ENCODE results near the gene GORASP1.

Gene GORASP1

DNA sequence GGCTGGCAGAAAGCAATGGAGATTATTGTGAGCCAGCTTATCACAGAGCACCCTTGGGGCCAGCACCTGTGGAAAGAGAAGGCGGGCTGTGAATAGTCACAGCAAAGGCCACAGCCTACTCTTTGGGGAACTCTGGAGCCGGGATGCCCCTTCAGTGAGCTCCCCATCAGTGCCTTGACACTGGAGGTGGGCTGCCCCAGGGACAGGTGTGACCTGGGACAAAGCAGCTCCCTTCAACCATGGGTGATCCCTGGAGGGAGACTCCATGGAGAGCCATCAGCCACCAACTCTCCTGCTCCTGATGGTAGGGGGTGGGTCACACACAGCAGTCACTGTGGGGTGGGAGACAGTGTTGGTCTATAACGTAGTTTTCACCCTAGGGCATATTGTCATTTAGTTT is 5.9 kb upstream of the GORASP1 start:
- Histone ChIP-seq H3K9me3 (ENCODE audit: control insufficient read depth in 5 of 5, low read length in 5 of 5) (no peaks in the 10 kb centered on the region), H3K27me3 (ENCODE audit: control insufficient read depth in 5 of 5, insufficient read depth in 4 of 5, low read length in 5 of 5) (no peaks in the 10 kb centered on the region), H3K27ac (ENCODE audit: low read depth, low read length) (no peak overlapping the region), H3K36me3 (ENCODE audit: control insufficient read depth in 5 of 5, insufficient read depth in 5 of 5, low read length in 5 of 5) (peaks cover 0 to 19% (median 5%) of the 10 kb centered on the region in 5 donors), H3K9ac (ENCODE audit: low read length in 5 of 5) (no peak overlapping the region), H3K4me3 (ENCODE audit: low read depth in 1 of 5, low read length in 5 of 5) (no peak overlapping the region), H3K4me1 (ENCODE audit: control insufficient read depth in 5 of 5, insufficient read depth in 5 of 5, low read length in 5 of 5) (peaks cover 0 to 9% (median 5%) of the 10 kb centered on the region in 5 donors)

DNA sequence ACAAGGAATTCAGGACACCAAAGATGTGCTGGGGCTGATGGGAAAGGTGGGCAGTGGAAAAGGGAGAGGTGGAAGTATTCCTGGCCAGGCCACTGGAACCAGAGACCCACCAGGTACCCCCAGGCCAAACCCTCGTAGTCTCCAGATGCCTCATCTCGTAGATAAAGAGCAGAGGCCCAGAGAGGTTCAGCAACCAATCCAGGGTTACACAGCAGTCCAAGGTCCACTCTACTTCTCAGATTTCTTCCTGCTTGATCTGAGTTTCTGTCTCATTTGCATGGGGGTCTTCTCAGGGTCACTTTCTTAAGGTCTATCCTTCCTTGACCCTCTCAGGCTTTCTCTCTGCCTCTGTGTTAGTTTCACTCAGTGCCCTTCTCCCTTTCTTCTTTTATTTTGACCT is 5.1 kb upstream of the GORASP1 start:
- Histone ChIP-seq H3K27me3 (ENCODE audit: control insufficient read depth in 5 of 5, insufficient read depth in 4 of 5, low read length in 5 of 5) (no peaks in the 10 kb centered on the region), H3K27ac (ENCODE audit: low read depth, low read length) (no peak overlapping the region), H3K9ac (ENCODE audit: low read length in 5 of 5) (no peak overlapping the region)

DNA sequence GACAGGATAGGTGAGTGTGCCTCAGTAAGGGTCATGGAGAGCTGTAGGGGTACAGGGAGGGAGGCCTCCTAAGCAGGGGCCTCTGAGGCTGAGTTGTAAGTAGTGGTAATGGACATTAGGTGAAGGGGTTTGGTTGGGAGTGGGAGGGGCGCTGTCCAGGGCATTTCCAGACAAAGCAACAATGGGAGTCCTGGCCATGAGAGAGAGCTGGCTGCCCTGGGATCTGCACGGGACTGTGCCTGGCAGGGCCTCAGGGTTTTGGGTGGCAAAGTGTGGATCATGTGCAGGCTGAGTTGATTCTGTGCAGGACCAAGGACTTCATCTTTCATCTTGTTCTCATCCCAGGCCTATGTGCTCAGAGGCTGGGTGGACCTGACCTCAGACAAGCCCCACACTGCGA is 4.7 kb upstream of the GORASP1 start:
- peaks cover 0 to 10% (median 2%) of the 10 kb centered on the region in 5 donors for H3K36me3 ChIP-seq (ENCODE audit: control insufficient read depth in 5 of 5, insufficient read depth in 5 of 5, low read length in 5 of 5)
- peaks cover 0 to 15% (median 10%) of the 10 kb centered on the region in 5 donors for H3K4me1 ChIP-seq (ENCODE audit: control insufficient read depth in 5 of 5, insufficient read depth in 5 of 5, low read length in 5 of 5)
- no peak overlapping the region for H3K4me3 ChIP-seq (ENCODE audit: low read depth in 1 of 5, low read length in 5 of 5)
- no peaks in the 10 kb centered on the region for H3K27me3 ChIP-seq (ENCODE audit: control insufficient read depth in 5 of 5, insufficient read depth in 4 of 5, low read length in 5 of 5)
- H3K9ac ChIP-seq (ENCODE audit: low read length in 5 of 5) = no peak overlapping the region
- no peak overlapping the region for H3K27ac ChIP-seq (ENCODE audit: low read depth, low read length)
- H3K9me3 ChIP-seq (ENCODE audit: control insufficient read depth in 5 of 5, low read length in 5 of 5) = no peaks in the 10 kb centered on the region

More for the DNA sequence above, 5.1 kb upstream of the GORASP1 start:
- Histone ChIP-seq H3K4me1 (ENCODE audit: control insufficient read depth in 5 of 5, insufficient read depth in 5 of 5, low read length in 5 of 5) (peaks cover 0 to 15% (median 10%) of the 10 kb centered on the region in 5 donors), H3K9me3 (ENCODE audit: control insufficient read depth in 5 of 5, low read length in 5 of 5) (no peaks in the 10 kb centered on the region), H3K4me3 (ENCODE audit: low read depth in 1 of 5, low read length in 5 of 5) (no peak overlapping the region), H3K36me3 (ENCODE audit: control insufficient read depth in 5 of 5, insufficient read depth in 5 of 5, low read length in 5 of 5) (peaks cover 0 to 11% (median 2%) of the 10 kb centered on the region in 5 donors)

DNA sequence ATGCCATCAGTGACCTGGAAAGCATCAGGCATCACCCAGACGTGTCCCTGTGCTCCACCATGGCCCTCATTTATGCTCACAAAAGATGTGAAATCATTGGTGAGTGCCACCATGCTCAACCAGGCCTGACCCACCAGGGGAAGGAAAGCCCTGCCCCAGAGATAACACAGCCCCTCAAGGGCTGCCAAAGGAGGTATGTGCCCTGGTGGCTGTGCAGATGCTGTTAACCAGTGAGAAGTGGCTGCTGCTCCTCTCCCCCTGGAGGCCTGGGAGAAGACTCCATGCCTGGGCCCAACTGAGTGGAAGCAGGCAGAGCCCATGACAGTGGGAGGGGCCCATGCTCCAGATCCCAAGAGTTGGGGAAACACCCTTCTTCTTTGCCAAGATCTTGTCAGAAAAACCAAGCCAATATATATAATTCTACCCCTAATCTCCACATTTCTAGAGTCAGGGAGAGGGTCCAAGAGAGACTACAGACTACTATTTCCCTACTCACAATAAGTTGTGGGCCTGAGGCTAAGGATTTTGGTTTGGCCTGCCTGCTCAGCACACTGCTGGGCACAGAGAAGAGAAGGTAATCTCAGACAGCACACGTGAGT is 2.7 kb upstream of the GORASP1 start:
- Histone ChIP-seq H3K27me3 (ENCODE audit: control insufficient read depth in 5 of 5, insufficient read depth in 4 of 5, low read length in 5 of 5) (no peaks in the 10 kb centered on the region), H3K4me3 (ENCODE audit: low read depth in 1 of 5, low read length in 5 of 5) (no peak overlapping the region)

DNA sequence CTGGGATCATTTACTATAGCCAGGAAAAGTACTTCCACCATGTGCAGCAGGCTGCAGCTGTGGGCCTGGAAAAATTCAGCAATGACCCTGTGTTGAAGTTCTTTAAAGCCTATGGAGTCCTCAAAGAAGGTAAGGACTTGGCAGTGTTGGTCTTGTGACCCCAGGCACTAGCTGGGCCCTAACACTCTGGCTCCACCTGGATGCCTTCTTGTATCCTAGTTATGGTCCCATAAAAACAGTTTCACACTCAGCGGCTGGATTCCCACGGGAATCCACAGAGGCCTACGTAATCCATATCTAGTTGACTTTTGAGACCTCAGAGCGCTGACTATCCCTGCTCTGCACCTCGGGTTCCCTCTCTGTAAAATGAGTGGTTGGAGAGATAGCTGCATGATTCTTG is 1.7 kb upstream of the GORASP1 start:
- Histone ChIP-seq H3K9me3 (ENCODE audit: control insufficient read depth in 5 of 5, low read length in 5 of 5) (no peaks in the 10 kb centered on the region), H3K4me1 (ENCODE audit: control insufficient read depth in 5 of 5, insufficient read depth in 5 of 5, low read length in 5 of 5) (peaks cover 3 to 44% (median 38%) of the 10 kb centered on the region in 5 donors), H3K27ac (ENCODE audit: low read depth, low read length) (no peak overlapping the region), H3K27me3 (ENCODE audit: control insufficient read depth in 5 of 5, insufficient read depth in 4 of 5, low read length in 5 of 5) (no peaks in the 10 kb centered on the region), H3K4me3 (ENCODE audit: low read depth in 1 of 5, low read length in 5 of 5) (no peak overlapping the region), H3K36me3 (ENCODE audit: control insufficient read depth in 5 of 5, insufficient read depth in 5 of 5, low read length in 5 of 5) (peaks cover 0 to 6% (median 0%) of the 10 kb centered on the region in 5 donors), H3K9ac (ENCODE audit: low read length in 5 of 5) (peak overlapping the region in 1 of 5 donors; percentile 28)

More for the DNA sequence above, 2.7 kb upstream of the GORASP1 start:
- no peak overlapping the region for H3K27ac ChIP-seq (ENCODE audit: low read depth, low read length)
- no peak overlapping the region for H3K9ac ChIP-seq (ENCODE audit: low read length in 5 of 5)
- peaks cover 0 to 8% (median 0%) of the 10 kb centered on the region in 5 donors for H3K36me3 ChIP-seq (ENCODE audit: control insufficient read depth in 5 of 5, insufficient read depth in 5 of 5, low read length in 5 of 5)
- H3K4me1 ChIP-seq (ENCODE audit: control insufficient read depth in 5 of 5, insufficient read depth in 5 of 5, low read length in 5 of 5) = peaks cover 3 to 33% (median 27%) of the 10 kb centered on the region in 5 donors
- no peaks in the 10 kb centered on the region for H3K9me3 ChIP-seq (ENCODE audit: control insufficient read depth in 5 of 5, low read length in 5 of 5)

DNA sequence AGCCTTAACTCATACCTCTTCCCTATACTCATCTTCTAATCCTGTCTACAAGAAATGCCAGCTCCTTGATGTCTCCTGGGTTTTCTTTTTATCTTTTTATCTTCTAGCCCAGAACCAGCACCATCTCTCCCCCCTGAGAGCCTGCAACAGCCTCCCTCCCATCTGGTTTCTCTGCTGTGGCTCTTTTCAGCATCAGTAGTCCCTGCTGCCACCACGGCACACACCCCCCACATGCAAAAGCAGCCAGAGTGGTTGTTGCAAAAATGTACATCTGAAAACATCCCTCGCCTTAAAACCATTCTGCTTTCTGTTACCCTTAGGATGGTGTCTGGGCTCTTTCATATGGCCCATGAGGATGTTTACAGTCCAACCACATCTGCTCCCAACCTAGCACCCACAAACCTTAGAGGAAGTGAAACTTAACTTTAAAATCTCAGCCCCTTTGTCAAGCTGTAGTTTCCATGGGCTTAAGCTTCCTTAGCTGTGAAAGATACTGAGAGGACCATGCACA is 828 bp upstream of the GORASP1 start:
- H3K9me3 ChIP-seq (ENCODE audit: control insufficient read depth in 5 of 5, low read length in 5 of 5) = no peaks in the 10 kb centered on the region
- no peaks in the 10 kb centered on the region for H3K27me3 ChIP-seq (ENCODE audit: control insufficient read depth in 5 of 5, insufficient read depth in 4 of 5, low read length in 5 of 5)
- peak overlapping the region; percentile 84 for H3K27ac ChIP-seq (ENCODE audit: low read depth, low read length)
- H3K4me1 ChIP-seq (ENCODE audit: control insufficient read depth in 5 of 5, insufficient read depth in 5 of 5, low read length in 5 of 5) = peaks cover 3 to 52% (median 46%) of the 10 kb centered on the region in 5 donors
- H3K4me3 ChIP-seq (ENCODE audit: low read depth in 1 of 5, low read length in 5 of 5) = peak overlapping the region; percentile 78 to 89 (median 88)
- peak overlapping the region; percentile 68 to 93 (median 85) for H3K9ac ChIP-seq (ENCODE audit: low read length in 5 of 5)
- peaks cover 0 to 6% (median 0%) of the 10 kb centered on the region in 5 donors for H3K36me3 ChIP-seq (ENCODE audit: control insufficient read depth in 5 of 5, insufficient read depth in 5 of 5, low read length in 5 of 5)

DNA sequence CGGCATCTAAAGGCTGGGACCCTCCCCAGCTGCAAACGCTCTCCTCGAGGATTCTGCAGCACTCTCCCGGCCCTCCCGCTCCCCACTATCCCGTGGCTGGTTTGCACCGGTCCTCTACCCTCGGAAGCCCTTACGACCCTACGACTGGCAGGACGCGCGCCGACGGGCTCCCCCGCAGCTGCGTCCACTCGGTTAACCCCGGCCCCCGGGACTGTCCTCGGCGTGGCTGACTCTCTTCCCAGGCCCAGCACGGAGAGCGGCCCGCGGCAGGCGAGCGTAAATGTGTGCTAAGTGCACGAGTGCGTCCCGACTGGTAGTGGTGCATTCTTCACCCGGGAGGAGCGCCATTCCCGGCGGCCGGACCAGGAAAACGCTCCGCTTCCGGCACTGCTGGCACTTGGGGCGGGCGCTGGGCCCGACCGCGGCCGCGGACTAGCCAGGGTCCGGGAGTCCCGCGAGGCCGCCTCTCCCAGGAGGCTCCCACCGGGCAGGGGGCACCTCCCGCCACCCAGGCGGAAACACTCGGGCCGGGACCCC is 508 bp downstream of the GORASP1 start:
- Histone ChIP-seq H3K27me3 (ENCODE audit: control insufficient read depth in 5 of 5, insufficient read depth in 4 of 5, low read length in 5 of 5) (no peaks in the 10 kb centered on the region), H3K36me3 (ENCODE audit: control insufficient read depth in 5 of 5, insufficient read depth in 5 of 5, low read length in 5 of 5) (peaks cover 0 to 13% (median 3%) of the 10 kb centered on the region in 5 donors), H3K9me3 (ENCODE audit: control insufficient read depth in 5 of 5, low read length in 5 of 5) (no peaks in the 10 kb centered on the region), H3K27ac (ENCODE audit: low read depth, low read length) (peak overlapping the region; percentile 84), H3K4me3 (ENCODE audit: low read depth in 1 of 5, low read length in 5 of 5) (peak overlapping the region; percentile 78 to 91 (median 88)), H3K4me1 (ENCODE audit: control insufficient read depth in 5 of 5, insufficient read depth in 5 of 5, low read length in 5 of 5) (peaks cover 3 to 59% (median 57%) of the 10 kb centered on the region in 5 donors), H3K9ac (ENCODE audit: low read length in 5 of 5) (peak overlapping the region; percentile 81 to 93 (median 85))

DNA sequence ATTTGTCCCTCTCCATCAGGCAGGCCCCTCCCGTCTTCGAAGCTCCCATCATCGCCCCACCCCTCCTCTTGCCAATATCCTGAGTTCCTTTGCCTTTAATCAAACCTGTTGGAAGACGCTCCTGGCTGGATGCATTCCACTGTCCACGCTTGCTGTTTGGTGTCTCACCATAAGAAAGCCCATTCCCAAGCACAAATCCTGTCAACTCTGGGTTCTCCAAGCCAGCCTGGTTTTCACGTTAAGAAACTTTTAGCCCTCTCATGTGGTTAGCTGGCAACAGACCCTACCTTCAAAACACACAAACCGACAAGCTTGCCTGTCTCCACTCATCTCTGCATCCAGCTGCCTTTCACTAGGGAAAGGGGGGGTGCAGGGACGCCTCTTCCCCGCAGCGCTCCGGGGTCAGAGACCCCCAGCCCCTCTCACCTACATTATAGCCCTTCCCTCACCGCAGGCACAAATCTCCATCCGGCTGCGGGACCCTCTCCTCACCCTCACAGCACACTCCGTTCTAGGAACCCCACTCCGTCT is 1.1 kb downstream of the GORASP1 start:
- Histone ChIP-seq H3K27me3 (ENCODE audit: control insufficient read depth in 5 of 5, insufficient read depth in 4 of 5, low read length in 5 of 5) (no peaks in the 10 kb centered on the region), H3K9me3 (ENCODE audit: control insufficient read depth in 5 of 5, low read length in 5 of 5) (no peaks in the 10 kb centered on the region), H3K36me3 (ENCODE audit: control insufficient read depth in 5 of 5, insufficient read depth in 5 of 5, low read length in 5 of 5) (peaks cover 0 to 14% (median 3%) of the 10 kb centered on the region in 5 donors), H3K4me1 (ENCODE audit: control insufficient read depth in 5 of 5, insufficient read depth in 5 of 5, low read length in 5 of 5) (peaks cover 3 to 65% (median 61%) of the 10 kb centered on the region in 5 donors), H3K9ac (ENCODE audit: low read length in 5 of 5) (peak overlapping the region; percentile 81 to 93 (median 85)), H3K4me3 (ENCODE audit: low read depth in 1 of 5, low read length in 5 of 5) (peak overlapping the region; percentile 78 to 91 (median 88)), H3K27ac (ENCODE audit: low read depth, low read length) (peak overlapping the region; percentile 84)

DNA sequence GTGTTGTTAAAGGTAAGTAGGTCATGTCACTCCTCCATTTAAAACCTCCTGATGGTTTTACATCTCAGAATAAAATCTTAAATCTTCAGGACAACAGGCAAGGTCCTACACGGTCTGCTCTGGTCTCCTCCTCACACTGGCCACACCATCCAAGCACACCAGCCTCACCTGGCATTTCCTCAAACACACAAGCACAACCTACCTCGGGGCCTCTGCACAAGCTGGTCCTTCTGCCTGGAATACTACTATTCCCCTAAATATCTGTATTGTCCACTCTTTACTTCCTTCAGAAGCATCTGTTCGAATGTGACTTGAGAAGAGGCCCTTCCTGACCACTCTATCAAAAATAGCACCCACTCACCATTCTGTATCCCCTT is 1.8 kb downstream of the GORASP1 start:
- H3K9me3 ChIP-seq (ENCODE audit: control insufficient read depth in 5 of 5, low read length in 5 of 5) = no peaks in the 10 kb centered on the region
- peak overlapping the region in 2 of 5 donors; percentile 32 to 85 for H3K9ac ChIP-seq (ENCODE audit: low read length in 5 of 5)
- peaks cover 0 to 16% (median 6%) of the 10 kb centered on the region in 5 donors for H3K36me3 ChIP-seq (ENCODE audit: control insufficient read depth in 5 of 5, insufficient read depth in 5 of 5, low read length in 5 of 5)
- peak overlapping the region; percentile 33 for H3K27ac ChIP-seq (ENCODE audit: low read depth, low read length)
- H3K4me1 ChIP-seq (ENCODE audit: control insufficient read depth in 5 of 5, insufficient read depth in 5 of 5, low read length in 5 of 5) = peaks cover 3 to 68% (median 63%) of the 10 kb centered on the region in 5 donors
- H3K4me3 ChIP-seq (ENCODE audit: low read depth in 1 of 5, low read length in 5 of 5) = peak overlapping the region in 3 of 5 donors; percentile 87 to 89 (median 88)
- H3K27me3 ChIP-seq (ENCODE audit: control insufficient read depth in 5 of 5, insufficient read depth in 4 of 5, low read length in 5 of 5) = no peaks in the 10 kb centered on the region
